ENCODE data around the gene WFDC2.
"Not testable (repeated sequence)": the region's sequence is repeated elsewhere in the genome, so short reads cannot be mapped to it uniquely, and the experiment has no call there.

The WFDC2 gene

DNA sequence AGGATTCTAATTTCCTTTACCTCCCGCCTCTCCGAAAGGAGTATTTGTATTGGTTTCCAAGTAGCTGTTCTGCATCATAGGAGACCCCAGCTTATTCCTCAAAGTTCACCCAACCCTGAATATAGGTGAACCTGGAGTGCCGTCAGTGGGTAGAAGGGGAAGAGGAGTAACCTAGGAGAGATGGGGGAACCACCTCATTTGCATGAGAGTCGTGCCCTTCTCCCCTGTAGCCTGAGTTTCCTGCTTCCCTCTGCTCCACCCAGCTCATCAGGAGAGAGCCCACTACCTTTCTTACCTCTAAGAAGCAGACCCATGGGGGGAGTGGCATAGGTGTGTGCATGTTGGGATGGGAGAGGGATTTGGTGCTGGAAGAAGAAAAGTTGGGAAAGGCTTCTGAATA lies 17.3 kb upstream of the WFDC2 start:
- no peak for DNase-seq (ENCODE audit: low read depth)

DNA sequence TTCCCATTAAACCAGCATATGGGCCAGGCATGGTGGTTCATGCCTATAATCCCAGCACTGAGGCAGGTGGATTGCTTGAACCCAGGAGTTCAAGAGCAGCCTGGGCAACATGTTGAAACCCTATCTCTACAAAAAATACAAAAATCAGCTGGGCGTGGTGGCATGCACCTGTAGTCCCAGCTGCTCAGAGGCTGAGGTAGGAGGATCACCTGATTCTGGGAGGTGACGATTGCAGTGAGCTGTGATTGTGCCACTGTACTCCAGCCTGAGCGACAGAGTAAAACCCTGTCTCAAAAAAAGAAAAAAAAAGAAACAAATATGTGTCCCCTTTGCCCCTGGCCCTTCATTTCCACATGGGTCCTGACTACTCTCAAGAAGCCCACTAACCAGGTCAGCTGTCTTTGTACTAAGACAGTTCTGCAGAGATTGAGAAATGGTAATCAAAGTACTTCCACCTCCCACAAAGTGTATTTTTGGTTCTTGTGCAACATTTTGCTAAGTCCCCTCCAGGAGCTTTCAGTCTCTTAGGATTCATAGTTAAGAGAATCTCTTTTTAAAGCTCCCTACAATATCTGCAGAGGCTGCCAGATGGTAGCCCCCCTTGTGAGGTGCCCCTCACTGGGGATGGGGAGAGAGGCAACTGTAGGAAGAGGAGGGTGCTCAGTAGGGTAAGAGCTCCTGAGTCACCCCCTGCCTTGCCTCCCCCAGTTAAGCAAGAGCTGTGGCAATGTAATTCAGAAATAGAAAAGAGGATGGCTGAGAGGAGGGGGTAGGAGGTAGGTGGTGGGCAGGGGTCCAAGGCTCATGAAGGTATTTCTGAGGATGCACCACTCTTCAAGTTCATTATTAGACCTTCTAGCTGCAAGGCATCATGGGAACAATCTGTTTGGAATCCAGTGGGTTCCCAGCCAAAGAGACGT lies 16.5 kb upstream of the WFDC2 start:
- DNase-seq (ENCODE audit: low read depth): no peak

DNA sequence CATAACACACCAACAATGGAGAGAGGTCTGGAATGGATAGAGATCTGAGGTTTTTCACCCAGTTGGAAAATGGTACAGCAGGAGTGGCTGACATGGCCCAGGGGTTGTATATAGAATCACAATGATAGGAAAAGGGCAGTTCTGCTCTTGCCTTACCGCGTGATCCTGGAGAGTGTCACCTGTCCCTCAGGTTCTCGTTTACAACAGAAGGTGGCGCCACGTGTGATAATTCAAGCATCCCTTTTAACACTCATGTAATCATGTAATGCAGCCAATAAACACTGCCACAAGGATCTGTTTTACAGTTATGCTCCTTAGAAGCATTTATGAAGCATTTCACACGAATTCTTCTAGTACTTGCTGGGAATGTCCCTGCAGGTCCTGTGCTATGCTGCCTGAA lies 12.9 kb upstream of the WFDC2 start:
- peak; percentile 41 for DNase-seq (ENCODE audit: low read depth)

DNA sequence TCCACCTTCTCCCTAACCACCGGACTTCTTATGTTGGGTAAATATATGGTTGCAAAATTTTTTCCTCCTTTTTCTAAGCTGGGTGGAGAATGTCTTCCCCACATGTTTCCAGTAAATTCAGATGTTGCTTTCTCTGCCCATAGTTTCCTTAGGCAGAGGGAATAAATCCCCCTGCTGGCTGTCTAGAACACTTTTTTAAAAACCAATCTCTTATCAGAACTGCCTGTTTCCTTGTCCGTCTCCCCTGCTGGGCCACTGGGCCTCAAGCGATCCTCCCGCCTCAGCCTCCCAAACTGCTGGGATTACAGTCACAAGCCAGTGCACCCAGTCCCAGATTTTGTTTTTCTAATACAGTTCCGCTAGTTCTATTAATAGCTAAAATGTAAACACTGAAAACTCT lies 9.9 kb upstream of the WFDC2 start:
- peak; percentile 46 for DNase-seq (ENCODE audit: low read depth)

DNA sequence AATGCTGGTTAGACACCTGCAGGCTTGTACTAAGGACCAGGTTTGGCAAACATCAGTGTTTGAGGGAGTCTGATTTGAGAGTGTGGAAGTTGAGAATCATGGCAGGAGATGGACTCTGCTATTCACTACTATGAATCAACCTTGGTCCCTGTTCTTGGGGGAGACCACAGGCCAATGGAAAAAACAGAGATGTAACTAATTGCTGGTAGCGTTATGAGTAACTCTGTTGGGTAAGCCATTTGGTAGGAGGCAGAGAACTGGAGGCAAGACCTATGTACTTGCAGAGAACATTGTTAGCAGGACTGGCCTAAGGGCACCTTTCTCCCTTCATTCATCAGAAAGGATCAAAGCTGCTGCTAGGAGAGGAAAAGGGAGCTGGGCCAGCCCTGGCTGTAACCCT lies 8.3 kb upstream of the WFDC2 start:
- DNase-seq (ENCODE audit: low read depth): no peak

DNA sequence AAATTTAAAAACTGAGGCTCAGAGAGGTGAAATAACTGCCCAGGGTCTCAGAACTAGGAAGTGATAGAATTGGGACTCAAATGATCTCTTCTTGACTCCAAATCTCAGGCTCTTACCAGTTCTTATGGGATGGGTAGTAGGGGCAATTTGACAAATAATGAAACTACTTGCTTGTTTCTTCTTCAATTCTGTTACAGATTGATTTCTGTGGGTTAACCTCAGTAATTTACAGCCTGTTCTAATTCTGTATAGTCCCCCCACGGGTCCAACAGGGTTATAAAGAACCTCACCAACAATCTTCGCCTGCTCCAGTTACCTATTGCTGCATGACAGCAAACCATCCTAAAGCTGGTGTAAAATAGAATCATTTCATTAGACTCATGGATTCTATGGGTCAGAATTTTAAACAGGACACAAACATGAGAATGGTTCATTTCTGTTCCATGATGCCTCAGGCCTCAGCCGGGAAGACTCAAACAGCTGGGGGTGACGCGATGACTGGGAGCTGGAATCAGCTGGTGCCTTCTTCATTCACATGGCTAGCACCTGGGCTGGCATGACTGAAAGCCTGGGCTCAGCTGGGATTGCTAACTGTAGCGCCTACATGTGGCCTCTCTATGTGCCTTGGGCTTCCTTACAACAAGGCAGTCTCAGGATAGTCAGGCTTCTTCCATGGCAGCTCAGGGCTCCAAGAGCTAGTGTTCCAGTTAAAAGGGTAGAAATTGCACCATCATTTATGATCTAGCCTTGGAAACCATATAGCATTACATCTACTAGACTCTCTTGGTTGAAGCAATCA lies 6.6 kb upstream of the WFDC2 start:
- DNase-seq (ENCODE audit: low read depth): no peak

DNA sequence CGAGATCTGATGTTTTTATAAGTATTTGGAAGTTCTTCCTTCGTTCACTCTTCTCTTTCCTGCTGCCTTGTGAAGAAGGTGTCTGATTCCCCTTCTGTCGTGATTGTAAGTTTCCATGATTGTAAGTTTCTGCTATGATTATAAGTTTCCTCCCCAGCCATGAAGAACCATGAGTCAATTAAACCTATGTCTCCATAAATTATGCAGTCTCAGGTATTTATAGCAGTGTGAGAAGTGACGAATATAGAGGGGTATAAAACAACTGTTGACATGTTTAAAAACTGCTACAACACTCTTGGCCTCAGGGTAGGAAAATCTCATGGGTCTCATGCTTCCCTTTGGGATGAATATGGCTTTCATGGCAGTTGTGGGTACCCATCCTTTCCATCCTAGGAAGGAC lies 5.8 kb upstream of the WFDC2 start:
- no peak for DNase-seq (ENCODE audit: low read depth)

DNA sequence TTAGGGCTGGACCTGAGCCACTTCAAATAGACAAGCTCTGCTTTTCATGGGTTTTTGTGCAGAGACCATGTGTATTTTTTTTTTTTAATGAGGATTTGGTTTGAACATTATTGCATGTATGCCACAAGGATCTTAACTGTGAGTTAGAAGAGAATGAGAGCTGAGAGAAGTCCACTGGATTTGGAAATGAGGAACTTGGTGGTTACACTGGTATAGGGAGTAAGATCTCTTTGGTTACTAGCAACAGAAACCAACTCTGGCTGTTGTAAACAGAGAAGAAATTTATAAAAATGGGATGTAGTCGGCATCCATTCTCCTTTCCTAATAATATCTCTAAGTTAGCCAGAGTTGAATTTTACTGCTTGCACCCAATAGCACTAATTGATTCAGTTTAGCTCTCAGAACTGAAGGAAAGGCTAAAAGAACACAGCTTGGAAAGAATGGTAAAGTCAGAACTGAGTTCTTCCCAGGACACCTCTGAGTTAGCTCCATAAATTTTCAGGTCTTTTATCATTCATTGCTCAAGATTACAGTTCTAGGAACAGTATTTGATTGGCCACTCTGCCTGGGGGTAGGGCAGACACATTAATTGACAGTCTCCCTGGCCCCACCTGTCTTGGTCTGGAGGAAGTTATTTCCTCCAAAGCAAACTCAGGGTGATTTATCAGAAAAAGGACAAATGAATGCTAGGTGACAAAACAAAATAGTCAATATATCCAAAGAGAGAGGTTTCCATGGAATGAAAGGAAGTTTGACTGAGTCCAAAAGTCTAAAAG lies 3.9 kb upstream of the WFDC2 start:
- no peak for DNase-seq (ENCODE audit: low read depth)

DNA sequence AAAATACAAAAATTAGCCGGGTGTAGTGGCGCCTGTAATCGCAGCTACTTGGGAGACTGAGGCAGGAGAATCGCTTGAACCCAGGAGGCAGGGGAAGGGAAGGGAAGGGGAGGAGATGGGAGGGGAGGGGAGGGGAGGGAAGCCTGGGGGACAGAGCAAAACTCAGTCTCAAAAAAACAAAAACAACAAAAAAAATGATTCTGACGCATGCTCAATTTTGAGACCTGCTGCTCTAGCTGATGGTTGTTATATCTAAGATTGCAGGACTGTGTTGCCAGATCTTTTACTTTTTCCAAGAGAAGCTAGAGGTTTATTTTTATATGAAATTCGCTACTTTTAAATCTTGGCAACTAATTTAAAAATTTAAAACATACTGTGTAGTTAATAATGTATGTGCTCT lies 2.4 kb upstream of the WFDC2 start:
- DNase-seq (ENCODE audit: low read depth): no peak

DNA sequence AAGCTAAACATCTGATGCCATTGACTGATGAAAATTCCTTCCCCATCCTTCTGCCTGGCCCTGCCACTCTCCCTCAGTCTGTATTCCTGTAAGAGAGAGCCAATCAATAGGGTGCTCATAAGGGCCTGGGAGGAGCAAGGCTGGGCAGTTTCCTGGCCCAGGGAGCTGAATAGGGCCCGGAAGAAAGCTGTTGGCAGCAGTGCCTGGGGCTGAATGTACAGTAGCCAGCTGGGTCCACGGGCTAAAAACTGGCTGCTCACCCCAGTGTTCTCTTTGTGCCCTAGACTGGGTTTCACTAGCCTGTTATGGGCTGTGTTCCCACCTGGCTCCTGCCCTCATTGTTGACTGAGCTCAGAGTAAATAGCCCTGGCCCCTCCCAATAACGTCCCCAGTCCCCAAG lies 1.7 kb upstream of the WFDC2 start:
- DNase-seq (ENCODE audit: low read depth): no peak

DNA sequence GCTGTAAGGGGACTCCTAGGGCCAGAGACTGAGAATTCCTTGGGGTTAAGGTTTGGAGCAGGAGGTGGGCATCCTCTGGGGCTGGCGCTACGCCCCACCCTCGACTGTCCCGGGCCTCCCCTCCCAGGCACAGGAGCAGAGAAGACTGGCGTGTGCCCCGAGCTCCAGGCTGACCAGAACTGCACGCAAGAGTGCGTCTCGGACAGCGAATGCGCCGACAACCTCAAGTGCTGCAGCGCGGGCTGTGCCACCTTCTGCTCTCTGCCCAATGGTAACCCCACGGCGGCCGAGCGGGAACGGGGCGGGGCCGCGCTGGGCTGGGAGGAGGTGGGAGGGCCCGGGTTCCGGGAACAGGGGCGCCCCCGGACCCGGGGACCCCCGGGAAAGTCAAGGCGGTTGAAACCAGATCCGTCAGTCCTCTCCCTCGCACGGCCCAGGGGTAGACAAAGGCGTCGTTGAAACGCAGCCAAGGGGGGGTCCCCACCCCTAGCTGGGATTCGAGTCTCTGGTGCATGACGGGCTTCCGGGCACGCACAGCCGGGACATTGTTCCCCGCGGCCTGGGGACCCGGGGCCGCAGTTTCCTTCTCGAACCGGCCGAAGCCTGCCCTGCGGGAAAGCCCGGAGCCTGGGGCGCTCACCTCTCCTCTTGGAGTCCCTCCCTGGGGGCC lies 844 bp downstream of the WFDC2 start:
- peak; percentile 21 for DNase-seq (ENCODE audit: low read depth)

DNA sequence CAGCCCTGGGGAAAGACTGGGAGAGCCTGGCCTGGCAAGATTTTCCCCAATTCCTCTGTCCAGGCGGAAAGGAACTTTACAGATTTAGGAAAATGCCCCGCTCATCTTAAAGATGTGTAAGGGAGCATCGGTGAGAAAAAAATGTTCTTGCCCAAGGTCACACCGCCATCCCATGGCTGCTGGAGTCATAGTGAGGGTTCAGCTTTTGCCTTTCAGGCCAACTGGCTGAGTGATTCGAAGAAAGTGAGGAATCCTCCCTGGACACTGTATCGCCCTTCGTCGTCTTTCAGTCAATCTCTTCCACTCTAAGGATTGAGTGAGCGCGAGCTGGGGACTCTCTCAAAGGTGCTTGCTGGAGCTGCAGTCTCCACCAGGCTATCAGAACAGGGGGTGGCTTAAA lies 1.4 kb downstream of the WFDC2 start:
- DNase-seq (ENCODE audit: low read depth): peak; percentile 28

DNA sequence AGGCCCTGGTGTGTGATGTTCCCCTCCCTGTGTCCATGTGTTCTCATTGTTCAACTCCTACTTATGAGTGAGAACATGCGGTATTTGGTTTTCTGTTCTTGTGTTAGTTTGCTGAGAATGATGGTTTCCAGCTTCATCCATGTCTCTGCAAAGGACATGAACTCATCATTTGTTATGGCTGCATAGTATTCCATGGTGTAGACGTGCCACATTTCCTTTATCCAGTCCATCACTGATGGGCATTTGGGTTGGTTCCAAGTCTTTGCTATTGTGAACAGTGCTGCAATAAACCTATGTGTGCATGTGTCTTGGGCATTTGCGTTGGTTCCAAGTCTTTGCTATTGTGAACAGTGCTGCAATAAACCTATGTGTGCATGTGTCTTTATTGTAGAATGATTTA lies 2.7 kb downstream of the WFDC2 start:
- DNase-seq (ENCODE audit: low read depth): not testable (repeated sequence)

DNA sequence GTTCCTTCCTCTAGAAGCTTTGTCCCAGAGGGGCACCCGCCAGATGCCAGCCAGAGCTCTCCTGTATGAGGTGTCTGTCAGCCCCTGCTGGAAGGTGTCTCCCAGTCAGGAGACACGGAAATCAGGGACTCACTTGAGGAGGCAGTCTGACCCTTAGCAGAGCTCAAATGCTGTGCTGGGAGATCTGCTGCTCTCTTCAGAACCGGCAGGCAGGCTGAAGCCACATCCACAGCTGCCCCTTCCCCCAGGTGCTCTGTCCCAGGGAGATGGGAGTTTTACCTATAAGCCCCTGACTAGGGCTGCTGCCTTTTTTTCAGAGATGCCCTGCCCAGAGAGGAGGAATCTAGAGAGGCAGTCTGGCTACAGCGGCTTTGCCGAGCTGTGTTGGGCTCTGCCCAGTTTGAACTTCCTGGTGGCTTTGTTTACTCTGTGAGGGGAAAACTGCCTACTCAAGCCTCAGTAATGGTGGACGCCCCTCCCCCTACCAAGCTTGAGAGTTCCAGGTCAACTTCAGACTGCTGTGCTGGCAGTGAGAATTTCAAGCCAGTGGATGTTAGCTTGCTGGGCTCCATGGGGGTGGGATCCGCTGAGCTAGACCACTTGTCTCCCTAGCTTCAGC lies 8.1 kb downstream of the WFDC2 start:
- DNase-seq (ENCODE audit: low read depth): not testable (repeated sequence)

DNA sequence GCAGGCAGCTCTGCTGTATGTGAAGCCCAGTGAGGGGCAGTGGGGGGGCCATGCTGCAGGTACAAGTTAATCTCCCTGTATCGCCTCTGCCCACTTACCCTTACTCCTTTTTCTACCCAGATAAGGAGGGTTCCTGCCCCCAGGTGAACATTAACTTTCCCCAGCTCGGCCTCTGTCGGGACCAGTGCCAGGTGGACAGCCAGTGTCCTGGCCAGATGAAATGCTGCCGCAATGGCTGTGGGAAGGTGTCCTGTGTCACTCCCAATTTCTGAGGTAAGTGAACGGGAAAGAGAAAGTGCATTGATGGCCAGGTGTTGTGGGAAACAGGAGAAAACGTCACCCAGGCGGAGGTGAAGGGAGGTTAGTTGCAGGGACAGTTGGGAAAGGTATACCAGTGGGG lies 10.3 kb downstream of the WFDC2 start:
- no peak for DNase-seq (ENCODE audit: low read depth)

DNA sequence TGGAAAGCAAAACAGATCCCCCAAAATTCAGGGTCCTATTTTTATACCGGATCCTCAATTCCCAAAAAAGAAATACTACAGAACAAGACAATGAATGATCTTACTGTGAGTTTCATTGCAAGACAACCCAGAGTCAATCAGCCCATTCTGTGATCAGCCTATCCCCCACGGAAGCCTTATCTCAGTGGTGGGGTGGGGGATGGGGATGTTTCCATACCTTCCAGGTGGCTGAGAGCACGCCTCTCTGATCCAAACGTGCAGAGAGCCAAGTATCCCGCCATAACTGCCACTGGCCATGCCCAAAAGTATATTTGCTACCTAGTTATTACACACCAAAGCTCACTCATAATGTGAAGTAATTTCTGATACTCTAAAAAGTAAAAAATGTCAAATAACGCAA lies 15.1 kb downstream of the WFDC2 start:
- no peak for DNase-seq (ENCODE audit: low read depth)

DNA sequence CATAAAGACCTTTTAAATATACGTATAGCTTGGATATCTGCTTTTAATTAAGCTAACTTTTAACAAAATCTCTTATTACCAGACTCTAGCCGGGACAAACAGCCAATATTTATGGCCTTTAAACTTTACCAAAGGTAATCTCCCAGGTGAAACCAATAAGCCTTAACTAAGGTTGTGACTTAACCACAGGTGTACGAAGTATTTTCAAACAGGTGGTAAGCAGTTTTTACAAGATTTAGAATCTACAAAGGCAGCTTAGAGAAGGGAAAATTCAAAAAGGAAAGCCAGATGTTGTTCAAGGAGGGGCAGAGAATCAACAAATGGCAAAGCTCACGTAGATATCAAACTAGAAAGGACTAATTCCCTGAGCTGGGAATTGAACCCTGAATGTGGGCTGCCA lies 15.8 kb downstream of the WFDC2 start:
- no peak for DNase-seq (ENCODE audit: low read depth)

DNA sequence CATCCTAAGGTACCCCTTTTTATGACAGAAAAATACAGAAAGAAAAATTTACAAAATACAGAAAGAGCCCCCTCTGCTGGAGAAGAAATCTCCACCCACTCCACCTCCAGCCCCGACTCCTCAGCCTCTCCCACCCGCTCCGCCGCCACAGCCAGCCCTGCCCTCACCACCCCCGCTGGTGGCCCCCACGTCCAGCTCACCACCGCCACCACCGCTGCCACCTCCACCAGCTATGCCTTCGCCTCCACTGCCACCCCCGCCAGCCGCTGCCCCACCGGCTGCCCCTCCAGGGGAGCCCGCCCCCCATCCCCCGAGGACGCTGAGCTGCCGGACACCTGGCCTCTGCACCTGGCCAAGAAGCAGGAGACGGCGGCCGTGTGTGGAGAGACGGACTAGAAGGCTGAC lies 17.7 kb downstream of the WFDC2 start:
- no peak for DNase-seq (ENCODE audit: low read depth)

DNA sequence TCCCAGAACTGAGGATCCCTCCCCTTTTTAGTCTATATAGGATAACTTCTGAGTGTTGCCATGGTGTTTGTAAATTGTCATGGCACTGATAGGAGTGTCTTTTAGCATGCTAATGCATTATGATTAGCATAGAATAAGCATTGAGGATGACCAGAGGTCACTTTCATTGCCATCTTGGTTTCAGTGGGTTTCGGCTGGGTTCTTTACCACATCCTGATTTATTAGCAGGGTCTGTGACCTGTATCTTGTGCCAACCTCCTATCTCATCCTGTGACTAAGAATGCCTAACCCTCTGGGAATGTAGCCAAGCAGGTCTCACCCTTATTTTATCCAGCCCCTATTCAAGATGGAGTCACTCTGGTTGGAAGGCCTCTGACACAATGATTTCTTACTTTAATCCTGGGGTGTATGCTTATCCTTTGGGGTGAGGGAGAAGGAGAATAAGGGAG lies 19.6 kb downstream of the WFDC2 start:
- peak; percentile 59 for DNase-seq (ENCODE audit: low read depth)

DNA sequence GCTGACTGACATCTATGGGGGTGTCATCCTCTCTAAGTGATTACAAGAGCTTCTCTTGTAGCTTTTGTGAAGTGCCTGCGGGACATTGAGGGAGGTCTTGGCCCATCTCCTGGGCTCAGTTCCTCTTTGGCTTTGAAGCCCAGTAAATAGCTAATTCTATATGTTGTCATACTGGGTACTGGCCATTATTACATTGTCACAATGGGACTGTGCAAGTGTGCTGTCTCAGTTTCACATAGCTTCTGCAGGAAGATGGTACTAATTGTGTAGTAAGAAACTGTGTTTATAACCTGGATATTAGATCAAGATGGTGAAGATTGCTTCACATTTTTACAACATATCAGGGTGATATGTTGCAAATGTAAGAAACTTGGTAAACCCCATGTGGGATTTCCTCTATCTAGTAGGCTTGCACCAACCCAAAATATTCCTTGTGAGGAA lies 26.0 kb downstream of the WFDC2 start:
- no peak for DNase-seq (ENCODE audit: low read depth)

DNA sequence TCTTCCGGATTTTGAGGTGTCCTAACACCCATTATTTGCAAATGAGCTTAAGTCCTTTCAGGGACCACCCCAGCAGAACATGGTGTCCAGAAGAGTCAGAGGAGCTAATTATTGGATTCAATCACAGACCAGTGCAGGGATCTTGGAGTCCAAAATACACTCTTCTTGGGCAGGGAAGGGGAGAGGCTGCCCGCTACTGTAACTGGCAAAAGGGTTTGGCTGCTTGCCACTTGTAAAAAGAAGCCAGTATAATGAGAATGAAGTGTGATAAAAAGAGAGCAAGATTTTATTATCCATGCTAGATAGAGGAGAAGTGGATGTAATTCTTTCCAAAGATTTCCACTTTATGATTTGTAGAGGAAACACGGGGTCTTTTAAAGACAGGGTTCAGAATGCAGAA lies 26.6 kb downstream of the WFDC2 start:
- DNase-seq (ENCODE audit: low read depth): no peak
